CD4-positive, alpha-beta memory T cell (primary cell): ENCODE measurements around the gene SOD2. TPM values are rescaled to one million over a fixed set of nuclear protein-coding genes. Genes with fewer than 3 reads are reported as not detected.
"Not testable (repeated sequence)": the region's sequence is repeated elsewhere in the genome, so short reads cannot be mapped to it uniquely, and the experiment has no call there.

Source experiments
- CTCF ChIA-PET: fragments of 350-600 bp; sonication (Branson Sonifier 250); formaldehyde crosslinking; loops from one replicate; lab custom pipeline; 2021; ENCODE audit warnings: inconsistent platforms; ENCODE audit not compliant: partially characterized antibody; lab: Charles Lee
- POLR2A ChIA-PET: fragments of 350-600 bp; sonication (Branson Sonifier 250); formaldehyde crosslinking; loops from one replicate; lab custom pipeline; 2021; ENCODE audit not compliant: partially characterized antibody; lab: Charles Lee
- DNase-seq, 5 donors: peaks; one replicate each; pipeline versions ENCODE4 v3.0.0 to v3.0.0-alpha.2; 2020 to 2022; ENCODE audit warnings: mixed read lengths in 1 of 5
- H3K27ac ChIP-seq: one replicate; pipeline ENCODE4 v1.7.0; 2013; ENCODE audit warnings: low read depth, low read length
- H3K27me3 ChIP-seq: 2 replicates; pipeline ENCODE4 v1.7.0; 2013; ENCODE audit warnings: mild to moderate bottlenecking, low read length, moderate library complexity; ENCODE audit not compliant: insufficient read depth
- H3K36me3 ChIP-seq: 2 replicates; pipeline ENCODE4 v1.7.0; 2013; ENCODE audit warnings: mild to moderate bottlenecking, low read length, moderate library complexity; ENCODE audit not compliant: insufficient read depth
- H3K4me1 ChIP-seq: 2 replicates; pipeline ENCODE4 v1.7.0; 2013; ENCODE audit warnings: mild to moderate bottlenecking, low read length, moderate library complexity; ENCODE audit not compliant: insufficient read depth
- H3K4me3 ChIP-seq, 2 donors: one replicate each; pipeline ENCODE4 v1.7.0; 2013; ENCODE audit warnings: low read length in 2 of 2, mild to moderate bottlenecking in 1 of 2
- H3K9me3 ChIP-seq, 2 donors: one replicate each; pipeline ENCODE4 v1.7.0; 2013; ENCODE audit warnings: low read length in 2 of 2, control low read depth in 1 of 2; ENCODE audit not compliant: control insufficient read depth in 1 of 2
- H3K27ac Mint-ChIP-seq, 7 donors: one replicate each; pipeline ENCODE4 v1.8.0; 2020 to 2021; ENCODE audit warnings: mixed read lengths in 7 of 7, mild to moderate bottlenecking in 6 of 7, inconsistent platforms in 3 of 7, moderate library complexity in 3 of 7
- H3K27me3 Mint-ChIP-seq, 2 donors: one replicate each; pipeline ENCODE4 v1.8.0; 2020 to 2021; ENCODE audit warnings: mixed read lengths in 2 of 2
- H3K36me3 Mint-ChIP-seq, 2 donors: one replicate each; pipeline ENCODE4 v1.8.0; 2020 to 2021; ENCODE audit warnings: mixed read lengths in 2 of 2, inconsistent platforms in 1 of 2, mild to moderate bottlenecking in 1 of 2
- H3K4me1 Mint-ChIP-seq, 4 donors: one replicate each; pipeline ENCODE4 v1.8.0; 2020 to 2021; ENCODE audit warnings: mixed read lengths in 4 of 4, mild to moderate bottlenecking in 1 of 4
- H3K4me3 Mint-ChIP-seq, 8 donors: one replicate each; pipeline ENCODE4 v1.8.0; 2020 to 2021; ENCODE audit warnings: mixed read lengths in 8 of 8, mild to moderate bottlenecking in 7 of 8, moderate library complexity in 6 of 8, inconsistent platforms in 3 of 8
- H3K9me3 Mint-ChIP-seq, 8 donors: one replicate each; pipeline ENCODE4 v1.8.0; 2020 to 2021; ENCODE audit warnings: mixed read lengths in 8 of 8, mild to moderate bottlenecking in 5 of 8, inconsistent platforms in 3 of 8, moderate library complexity in 1 of 8
- intact Hi-C: fragments of 100-400 bp; cut with micrococcal nuclease; formaldehyde crosslinking; loops from one replicate; pipeline ENCODE4 v1.15.1; 2023
- polyA plus RNA-seq, 2 donors: library from polyadenylated mRNA; unstranded; fragments of 300-500 nt; fragmentation: Illumina TruSeq; gene quantifications; one replicate each; pipeline ENCODE4 v1.2.3, GENCODE V29; 2021
- total RNA-seq, 2 experiments: library from RNA; stranded (reverse); gene quantifications; one replicate each; pipeline ENCODE4 v1.2.3, GENCODE V29; 2021

Gene SOD2
- total and polyA plus RNA-seq, 4 experiments from 2014 or later, result 121 to 161 (median 130) TPM

- DNase-seq, result no peak
- Histone ChIP-seq H3K4me3 (peak overlapping the region; percentile 39 to 78), H3K4me1 (peaks cover 58% of the 10 kb centered on the region), H3K36me3 (peaks cover under 1% of the 10 kb centered on the region), H3K27ac (peak overlapping the region; percentile 97), H3K9me3 (no peaks in the 10 kb centered on the region), H3K27me3 (no peaks in the 10 kb centered on the region)
- POLR2A ChIA-PET, result interaction anchor here (0.7 to 8.3 kb wide), 21 partner anchors 9 to 794 kb away, joined by 3 to 240 read pairs (median 4); partner anchors contain the start of genes ACAT2, IGF2R, MRPL18 and SOD2
- Mint-ChIP-seq H3K27ac (peak overlapping the region; percentile 99), H3K9me3 (peaks cover 0 to 10% (median 2%) of the 10 kb centered on the region in 8 donors), H3K4me3 (peak overlapping the region; percentile 91 to 96 (median 95)), H3K27me3 (no peaks in the 10 kb centered on the region), H3K4me1 (peaks cover 26 to 66% (median 47%) of the 10 kb centered on the region in 4 donors), H3K36me3 (peaks cover 14 to 33% of the 10 kb centered on the region in 2 donors)
- intact Hi-C loops, result no loop called here
- CTCF ChIA-PET, result interaction anchor here (0.6 to 3.2 kb wide), 8 partner anchors 11 to 729 kb away, joined by 3 to 30 read pairs (median 4); partner anchors contain the start of genes MRPL18 and TCP1
Measured at GRCh38 chr6:159726255-159726917, 33.3 kb upstream of the SOD2 start.

GRCh38 chr6:159725208-159725607 is 32.2 kb upstream of the SOD2 start:
- CTCF ChIA-PET, result interaction anchor here (3.2 kb wide), 1 partner anchor 64 kb away, joined by 15 read pairs; the partner anchor contains the start of genes MRPL18 and TCP1
- H3K9me3 ChIP-seq, H3K27me3 Mint-ChIP-seq, H3K4me3 ChIP-seq, intact Hi-C loops, DNase-seq, H3K9me3 Mint-ChIP-seq, H3K27ac ChIP-seq, H3K27me3 ChIP-seq, H3K36me3 ChIP-seq: not testable (repeated sequence)
- Mint-ChIP-seq H3K36me3 (peaks cover 11 to 28% of the 10 kb centered on the region in 2 donors), H3K4me3 (peak overlapping the region in 3 of 8 donors; percentile 13 to 29 (median 20)), H3K27ac (peak overlapping the region in 5 of 7 donors; percentile 43 to 99 (median 62)), H3K4me1 (peaks cover 22 to 58% (median 39%) of the 10 kb centered on the region in 4 donors)
- H3K4me1 ChIP-seq, result peaks cover 46% of the 10 kb centered on the region
- POLR2A ChIA-PET, result interaction anchor here (2.5 to 8.3 kb wide), 4 partner anchors 12 to 64 kb away, joined by 14 to 240 read pairs (median 92); partner anchors contain the start of genes MRPL18, SOD2 and TCP1

GRCh38 chr6:159724778-159725177 is 31.7 kb upstream of the SOD2 start:
- Histone ChIP-seq H3K4me3 (no peak overlapping the region), H3K27ac (no peak overlapping the region), H3K4me1 (peaks cover 42% of the 10 kb centered on the region), H3K9me3 (no peaks in the 10 kb centered on the region), H3K36me3 (no peaks in the 10 kb centered on the region), H3K27me3 (no peaks in the 10 kb centered on the region)
- H3K27me3 Mint-ChIP-seq, result no peaks in the 10 kb centered on the region
- ChIA-PET CTCF (interaction anchor here (3.2 kb wide), 1 partner anchor 65 kb away, joined by 15 read pairs; the partner anchor contains the start of genes MRPL18 and TCP1), POLR2A (interaction anchor here (2.5 to 2.9 kb wide), 2 partner anchors 12 to 31 kb away, joined by 14 read pairs; partner anchors contain the start of gene SOD2)
- intact Hi-C loops, result no loop called here
- no peak for DNase-seq
- peaks cover 0 to 10% (median 2%) of the 10 kb centered on the region in 8 donors for H3K9me3 Mint-ChIP-seq
- H3K27ac Mint-ChIP-seq, result peak overlapping the region in 6 of 7 donors; percentile 43 to 99 (median 57)
- peaks cover 11 to 27% of the 10 kb centered on the region in 2 donors for H3K36me3 Mint-ChIP-seq
- H3K4me3 Mint-ChIP-seq, result peak overlapping the region in 3 of 8 donors; percentile 13 to 29 (median 20)
- peaks cover 21 to 54% (median 37%) of the 10 kb centered on the region in 4 donors for H3K4me1 Mint-ChIP-seq

GRCh38 chr6:159723259-159723658 is 30.2 kb upstream of the SOD2 start:
- intact Hi-C loops, result no loop called here
- H3K27me3 ChIP-seq, result no peaks in the 10 kb centered on the region
- peaks cover 0 to 10% (median 2%) of the 10 kb centered on the region in 8 donors for H3K9me3 Mint-ChIP-seq
- no peak for DNase-seq
- H3K4me1 Mint-ChIP-seq, result peaks cover 13 to 39% (median 24%) of the 10 kb centered on the region in 4 donors
- peak overlapping the region in 4 of 7 donors; percentile 4 to 47 (median 36) for H3K27ac Mint-ChIP-seq
- no peaks in the 10 kb centered on the region for H3K9me3 ChIP-seq
- no peak overlapping the region for H3K4me3 Mint-ChIP-seq
- peaks cover 11 to 20% of the 10 kb centered on the region in 2 donors for H3K36me3 Mint-ChIP-seq
- no peak overlapping the region for H3K4me3 ChIP-seq
- ChIA-PET POLR2A (interaction anchor here (0.6 to 2.9 kb wide), 5 partner anchors 15 to 1063 kb away, joined by 3 to 14 read pairs (median 4); partner anchors contain the start of genes MRPL18 and SOD2), CTCF (interaction anchor here (1.5 to 6.4 kb wide), 6 partner anchors 26 to 216 kb away, joined by 3 to 59 read pairs (median 14); partner anchors contain the start of genes MRPL18 and SOD2)
- no peak overlapping the region for H3K27ac ChIP-seq
- no peaks in the 10 kb centered on the region for H3K27me3 Mint-ChIP-seq
- peaks cover 28% of the 10 kb centered on the region for H3K4me1 ChIP-seq
- no peaks in the 10 kb centered on the region for H3K36me3 ChIP-seq

GRCh38 chr6:159722655-159723054 is 29.6 kb upstream of the SOD2 start:
- Mint-ChIP-seq H3K36me3 (peaks cover 11 to 16% of the 10 kb centered on the region in 2 donors), H3K27ac (peak overlapping the region in 3 of 7 donors; percentile 36 to 58 (median 45)), H3K4me3 (peak overlapping the region in 1 of 8 donors; percentile 15), H3K9me3 (peaks cover 0 to 10% (median 2%) of the 10 kb centered on the region in 8 donors), H3K27me3 (no peaks in the 10 kb centered on the region), H3K4me1 (peaks cover 13 to 34% (median 24%) of the 10 kb centered on the region in 4 donors)
- intact Hi-C loops, result no loop called here
- peaks cover 28% of the 10 kb centered on the region for H3K4me1 ChIP-seq
- CTCF ChIA-PET, result interaction anchor here (1.5 to 6.4 kb wide), 7 partner anchors 21 to 217 kb away, joined by 3 to 59 read pairs (median 20); partner anchors contain the start of genes MRPL18 and SOD2
- H3K27ac ChIP-seq, result no peak overlapping the region
- H3K4me3 ChIP-seq, result no peak overlapping the region
- no peak for DNase-seq
- POLR2A ChIA-PET, result interaction anchor here (1.1 to 2.9 kb wide), 4 partner anchors 16 to 69 kb away, joined by 3 to 14 read pairs (median 4); partner anchors contain the start of genes MRPL18 and SOD2
- no peaks in the 10 kb centered on the region for H3K36me3 ChIP-seq
- no peaks in the 10 kb centered on the region for H3K9me3 ChIP-seq
- H3K27me3 ChIP-seq, result no peaks in the 10 kb centered on the region

GRCh38 chr6:159721981-159722380 is 28.9 kb upstream of the SOD2 start:
- DNase-seq, H3K27ac ChIP-seq, intact Hi-C loops, H3K27me3 ChIP-seq, H3K9me3 Mint-ChIP-seq, H3K4me3 Mint-ChIP-seq, H3K27me3 Mint-ChIP-seq, H3K27ac Mint-ChIP-seq, H3K4me3 ChIP-seq, H3K9me3 ChIP-seq, H3K36me3 ChIP-seq: not testable (repeated sequence)
- ChIA-PET POLR2A (interaction anchor here (0.5 to 2.9 kb wide), 3 partner anchors 27 to 29 kb away, joined by 3 to 14 read pairs (median 10); partner anchors contain the start of gene SOD2), CTCF (interaction anchor here (1.8 to 6.4 kb wide), 8 partner anchors 20 to 221 kb away, joined by 4 to 59 read pairs (median 20); partner anchors contain the start of genes MRPL18 and SOD2)
- peaks cover 28% of the 10 kb centered on the region for H3K4me1 ChIP-seq
- peaks cover 13 to 32% (median 24%) of the 10 kb centered on the region in 4 donors for H3K4me1 Mint-ChIP-seq
- peaks cover 11 to 14% of the 10 kb centered on the region in 2 donors for H3K36me3 Mint-ChIP-seq
